Body of pancreas (tissue), 4 donors: ENCODE measurements around the gene SPOUT1.

Experiments
- CTCF ChIP-seq, 7 experiments: fragments of 450-650 bp in 4 of 7; fragments of 200-600 bp in 3 of 7; sonication (generic) in 3 of 7; IDR thresholded peaks; one replicate each; pipeline ENCODE4 v1.5.1; 2016 to 2019; ENCODE audit warnings: antibody characterized with exemption in 7 of 7
- POLR2A ChIP-seq, 3 donors: fragments of 450-650 bp; IDR thresholded peaks; one replicate each; pipeline ENCODE4 v1.6.1; 2016; ENCODE audit warnings: antibody characterized with exemption in 3 of 3, mild to moderate bottlenecking in 2 of 3

- no peak for TF ChIP-seq POLR2A (IDR thresholded peaks at IDR 0.05)
- TF ChIP-seq CTCF (IDR thresholded peaks at IDR 0.05) = no peak
These were observed 5.9 kb upstream of the SPOUT1 start for GRCh38 chr9:128835246-128836210.
